UCSD-AML1 (cell line): Measurements from ENCODE around the gene OOSP3.
"Not testable (repeated sequence)": the region's sequence is repeated elsewhere in the genome, so short reads cannot be mapped to it uniquely, and the experiment has no call there.

Source experiments
- DNase-seq: peaks from one replicate; lab custom pipeline; 2025; ENCODE audit not compliant: unreplicated experiment; lab: John Stamatoyannopoulos, UW

OOSP3 gene

DNA sequence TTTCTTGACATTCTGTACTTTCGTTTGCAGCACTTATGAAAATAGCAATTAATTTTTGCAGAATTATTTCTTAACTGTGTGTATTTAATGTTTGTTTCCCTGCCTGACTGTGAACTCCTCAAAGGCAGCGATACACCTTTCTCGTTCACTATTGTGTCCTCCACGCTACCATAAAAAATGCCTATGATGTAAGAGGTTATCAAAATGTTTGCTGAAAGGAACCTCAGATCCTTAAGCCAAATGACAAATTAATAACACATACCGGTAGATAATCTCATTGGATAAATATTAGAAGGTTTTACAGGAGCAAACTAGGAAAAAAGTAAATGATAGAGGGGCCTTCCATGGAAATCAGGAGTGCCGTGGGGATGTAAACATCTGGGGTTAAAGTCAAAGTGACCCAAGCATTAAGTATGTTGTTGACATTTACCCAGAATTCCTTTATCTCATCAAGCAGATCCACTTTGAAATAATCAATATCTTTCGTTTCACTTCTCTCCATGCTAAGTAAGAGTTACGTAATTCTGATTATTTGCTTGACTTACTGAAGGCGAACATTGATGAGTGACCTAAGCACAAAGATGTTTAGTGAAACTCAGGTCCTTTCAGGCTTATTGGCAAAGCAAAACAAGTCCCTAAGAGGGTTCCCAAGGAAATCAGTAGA, 2.6 kb upstream of the OOSP3 start:
- no peak for DNase-seq

DNA sequence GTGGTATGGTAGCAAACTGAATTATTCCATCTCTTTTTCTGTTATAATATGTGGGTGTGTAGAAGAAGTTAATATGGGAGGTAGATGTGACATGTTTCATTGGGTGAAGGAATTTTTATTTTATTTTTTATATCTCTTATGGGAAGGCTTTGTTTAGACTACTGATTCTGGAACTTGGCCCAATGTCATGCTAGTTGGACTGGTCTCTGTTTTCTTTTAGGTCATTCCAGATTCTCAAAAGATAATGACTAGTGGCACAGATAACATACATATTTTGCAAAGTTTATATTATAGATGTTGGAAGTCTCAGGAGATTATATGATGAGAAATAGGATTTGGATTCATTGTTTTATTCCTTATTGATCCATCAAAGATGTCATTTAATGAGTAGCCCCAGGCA, 1.3 kb upstream of the OOSP3 start:
- DNase-seq: no peak

DNA sequence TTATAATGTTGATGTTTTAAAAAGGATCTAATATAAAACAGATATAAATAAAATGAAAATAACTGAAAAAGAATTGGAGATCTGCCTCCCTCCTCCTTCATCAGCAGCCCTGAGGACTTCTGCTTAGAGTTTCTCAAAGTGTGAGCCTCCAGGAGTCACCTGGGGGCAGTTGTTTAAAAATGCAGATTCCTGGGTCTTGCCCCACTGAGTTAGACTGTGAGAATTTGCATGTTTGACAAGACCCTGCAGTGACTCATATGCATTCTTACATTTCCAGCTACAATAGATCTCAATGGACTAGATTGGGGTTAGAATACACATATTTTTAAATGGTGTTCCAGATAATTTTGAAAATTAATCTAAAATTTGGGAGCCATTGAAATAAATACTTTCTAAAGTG, 798 bp upstream of the OOSP3 start:
- DNase-seq: no peak

DNA sequence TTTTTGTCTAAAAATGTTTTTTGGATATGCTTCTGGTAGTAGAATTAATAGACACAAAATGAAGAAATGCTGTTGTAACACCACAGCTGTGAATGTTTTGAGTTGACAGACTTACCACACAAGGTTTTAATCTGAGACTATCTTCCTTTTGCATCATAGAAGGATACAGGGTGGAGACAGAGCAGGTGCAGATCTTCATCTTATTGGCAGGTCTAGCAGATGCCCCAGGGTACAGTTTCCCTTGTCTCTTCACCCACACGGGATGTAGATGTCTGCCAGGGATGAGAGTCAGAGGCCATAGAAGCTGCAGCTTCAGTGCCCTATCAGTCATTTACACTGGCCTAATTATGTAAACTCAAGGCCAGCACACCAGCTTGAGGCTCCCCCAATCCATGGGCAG, 985 bp downstream of the OOSP3 start:
- DNase-seq: no peak

DNA sequence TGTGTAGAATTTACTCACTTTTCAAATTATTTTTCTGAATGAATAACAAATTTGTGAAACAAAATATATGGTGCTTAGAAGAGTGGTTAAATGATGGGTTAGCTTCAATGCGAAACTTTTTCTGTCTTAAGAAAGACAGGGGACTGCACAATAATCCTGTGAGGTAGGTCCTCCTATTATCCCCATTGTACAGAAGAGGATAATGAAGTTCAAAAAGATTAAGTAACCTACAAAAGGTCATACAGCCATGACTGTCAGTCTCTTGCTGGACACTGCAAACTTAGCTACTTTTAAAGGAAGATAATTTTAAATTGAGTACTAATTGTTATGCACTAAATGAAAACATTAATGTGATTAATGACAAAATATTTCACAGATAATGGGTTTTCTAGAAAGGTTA, 5.0 kb downstream of the OOSP3 start:
- DNase-seq: no peak

DNA sequence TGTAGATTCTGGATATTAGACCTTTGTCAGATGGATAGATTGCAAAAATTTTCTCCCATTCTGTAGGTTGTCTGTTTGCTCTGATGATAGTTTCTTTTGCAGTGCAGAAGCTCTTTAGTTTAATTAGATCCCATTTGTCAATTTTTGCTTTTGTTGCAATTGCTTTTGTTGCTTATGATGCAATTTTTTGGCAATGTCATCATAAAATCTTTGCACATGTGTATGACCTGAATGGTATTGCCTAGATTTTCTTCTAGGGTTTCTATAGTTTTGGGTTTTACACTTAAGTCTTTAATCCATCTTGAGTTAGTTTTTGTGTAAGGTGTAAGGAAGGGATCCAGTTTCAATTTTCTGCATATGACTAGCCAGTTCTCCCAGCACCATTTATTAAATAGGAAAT, 8.6 kb downstream of the OOSP3 start:
- DNase-seq: not testable (repeated sequence)

DNA sequence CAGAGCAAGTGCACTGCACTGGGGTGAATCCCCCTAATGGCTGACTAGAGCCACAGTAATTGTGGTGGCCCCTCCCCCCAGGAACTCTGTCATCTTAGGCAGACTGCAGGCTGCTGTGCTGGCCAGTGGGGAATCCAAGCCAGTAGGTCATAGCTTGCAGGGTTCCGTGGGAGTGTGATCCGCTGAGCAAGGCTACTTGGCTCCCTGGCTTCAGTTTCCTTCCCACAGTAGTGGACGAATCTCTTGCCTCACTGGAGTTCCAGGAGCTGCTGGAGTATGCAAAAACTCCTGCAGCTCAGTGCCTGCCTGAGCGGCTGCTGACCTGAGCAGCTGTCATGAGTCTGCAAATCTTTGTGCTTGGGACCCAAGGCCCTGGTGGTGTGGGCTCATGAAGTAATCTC, 13.2 kb downstream of the OOSP3 start:
- no peak for DNase-seq

DNA sequence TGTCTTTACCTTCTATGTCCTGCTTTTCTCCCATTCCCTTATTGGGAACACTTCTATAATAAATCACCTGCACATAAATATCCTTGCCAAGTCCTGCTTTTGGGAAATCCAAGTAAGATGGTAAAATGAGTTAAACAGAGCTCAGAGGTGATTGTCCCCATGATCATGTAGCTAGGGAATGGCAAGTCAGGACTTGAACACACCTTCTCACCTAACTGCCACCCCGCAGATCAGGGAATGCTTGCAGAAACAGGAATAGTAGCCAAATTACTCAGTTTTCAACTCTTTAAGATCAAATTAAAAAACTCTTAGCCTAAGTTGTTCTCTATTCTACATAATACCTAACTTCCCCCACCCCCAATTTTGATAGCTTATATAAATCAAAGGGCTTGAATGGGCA, 16.0 kb downstream of the OOSP3 start:
- DNase-seq: no peak

DNA sequence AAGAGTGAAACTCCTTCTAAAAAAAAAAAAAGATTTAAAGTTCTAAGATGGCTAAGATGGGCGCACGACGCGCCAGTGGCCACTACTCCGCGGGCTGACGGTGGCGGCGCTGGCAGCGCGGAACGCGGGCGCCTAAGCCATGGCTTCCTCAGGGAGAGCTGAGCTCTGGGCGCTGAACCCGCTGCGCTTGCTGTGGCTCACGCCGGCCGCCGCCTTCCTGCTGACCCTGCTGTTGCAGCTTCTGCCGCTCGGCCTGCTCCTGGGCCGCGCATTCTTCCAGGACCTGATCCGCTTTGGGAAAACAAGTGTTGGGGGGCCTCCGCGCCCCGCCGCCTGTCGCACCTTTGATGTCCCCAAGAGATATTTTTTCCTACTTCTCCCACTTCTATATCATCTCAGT, 19.5 kb downstream of the OOSP3 start:
- DNase-seq: no peak

DNA sequence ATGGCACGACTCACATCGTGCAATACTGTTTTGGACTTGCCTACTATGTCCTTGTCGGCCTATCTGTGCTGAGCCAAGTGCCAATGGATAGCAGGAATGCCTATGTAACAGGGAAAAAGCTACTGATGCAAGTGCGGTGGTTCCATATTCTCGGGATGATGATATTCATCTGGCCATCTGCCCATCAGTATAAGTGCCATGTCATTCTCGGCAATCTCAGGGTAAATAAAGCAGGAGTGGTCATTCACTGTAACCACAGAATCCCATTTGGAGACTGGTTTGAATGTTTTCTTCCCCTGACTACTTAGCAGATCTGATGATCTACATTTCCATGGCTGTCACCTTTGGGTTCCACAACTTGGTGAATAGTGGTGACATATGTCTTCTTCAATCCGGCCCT, 20.1 kb downstream of the OOSP3 start:
- no peak for DNase-seq

DNA sequence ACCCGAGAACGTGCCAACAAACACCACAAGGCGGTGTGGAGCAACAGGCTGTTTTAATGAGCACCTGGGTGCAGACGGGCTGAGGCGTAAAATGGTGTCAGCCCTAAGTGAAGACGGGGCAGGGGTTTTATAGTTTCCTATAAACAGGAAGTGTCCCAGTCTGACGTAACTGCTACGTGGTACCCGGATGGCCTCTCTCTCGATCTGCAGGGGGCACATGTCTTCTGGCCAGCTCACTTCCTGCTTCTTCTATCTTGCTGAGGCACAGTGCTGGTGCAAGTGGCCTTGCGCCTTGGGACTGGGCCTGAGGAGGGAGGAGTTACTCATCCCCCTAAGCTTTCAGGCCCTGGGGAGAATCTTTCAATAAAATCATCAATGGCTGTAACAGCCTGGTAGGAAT, 20.9 kb downstream of the OOSP3 start:
- no peak for DNase-seq

DNA sequence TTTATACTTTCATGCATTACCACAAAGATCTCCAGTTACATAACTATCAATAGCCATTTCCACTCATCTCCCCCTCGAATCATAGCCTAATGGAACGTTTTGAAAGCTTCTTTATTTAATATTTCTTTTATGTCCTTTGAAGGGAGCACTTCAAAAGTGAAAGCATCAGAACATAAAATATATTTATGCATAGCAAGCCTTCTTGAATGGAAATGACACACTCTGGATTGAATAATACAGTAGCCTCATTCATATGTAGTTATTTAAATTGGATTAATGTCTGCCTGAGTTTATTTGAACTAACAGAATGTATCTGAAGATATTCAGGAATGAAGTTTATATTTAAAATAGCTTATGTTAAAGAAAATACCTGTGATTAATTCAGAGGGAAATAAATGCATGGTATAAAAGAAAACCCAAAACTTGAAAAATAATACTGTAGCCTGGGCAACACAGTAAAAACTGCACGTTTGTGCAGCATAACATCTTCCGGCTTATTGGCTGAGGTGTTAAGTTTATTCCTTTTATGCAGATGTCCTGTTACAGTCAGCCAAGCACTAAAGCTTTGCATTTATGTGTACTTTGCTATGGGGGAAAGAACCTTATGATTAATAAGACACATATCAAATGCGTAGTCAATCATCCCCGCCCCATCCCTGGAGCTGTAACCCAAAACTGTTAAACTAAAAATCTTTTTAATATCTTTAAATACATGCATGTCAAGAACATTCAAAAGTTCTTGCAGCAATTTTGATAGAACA, 22.0 kb downstream of the OOSP3 start:
- DNase-seq: no peak

DNA sequence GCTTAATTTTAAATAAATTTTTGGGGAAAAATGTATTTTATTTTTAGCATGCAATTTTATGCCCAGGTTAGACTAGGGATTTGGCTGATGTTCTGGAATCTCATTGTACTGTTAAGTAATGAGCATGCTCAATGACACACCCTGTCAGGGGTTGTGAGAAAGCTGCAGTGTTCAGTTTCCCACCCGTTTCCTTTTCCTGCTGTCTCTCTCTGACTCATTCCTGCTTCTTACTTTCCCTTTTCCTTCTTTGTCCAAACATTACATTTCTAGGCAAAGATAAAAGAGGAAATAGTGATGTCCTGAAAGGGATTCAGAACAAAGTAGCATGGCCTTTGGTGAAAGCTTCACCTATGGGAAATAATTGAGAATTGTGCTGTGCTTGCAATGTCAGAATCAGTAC, 22.7 kb downstream of the OOSP3 start:
- DNase-seq: no peak

DNA sequence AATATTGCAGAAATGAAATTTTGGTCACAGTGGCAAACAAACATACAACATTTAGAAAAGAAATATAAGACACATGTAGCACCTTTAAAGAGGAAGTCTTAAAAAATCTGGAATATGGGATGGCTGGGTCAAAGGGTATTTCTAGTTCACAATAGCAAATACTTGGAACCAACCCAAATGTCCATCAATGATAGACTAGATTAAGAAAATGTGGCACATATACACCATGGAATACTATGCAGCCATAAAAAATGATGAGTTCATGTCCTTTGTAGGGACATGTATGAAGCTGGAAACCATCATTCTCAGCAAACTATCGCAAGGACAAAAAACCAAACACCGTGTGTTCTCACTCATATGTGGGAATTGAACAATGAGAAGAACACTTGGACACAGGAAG, 25.0 kb downstream of the OOSP3 start:
- DNase-seq: not testable (repeated sequence)

DNA sequence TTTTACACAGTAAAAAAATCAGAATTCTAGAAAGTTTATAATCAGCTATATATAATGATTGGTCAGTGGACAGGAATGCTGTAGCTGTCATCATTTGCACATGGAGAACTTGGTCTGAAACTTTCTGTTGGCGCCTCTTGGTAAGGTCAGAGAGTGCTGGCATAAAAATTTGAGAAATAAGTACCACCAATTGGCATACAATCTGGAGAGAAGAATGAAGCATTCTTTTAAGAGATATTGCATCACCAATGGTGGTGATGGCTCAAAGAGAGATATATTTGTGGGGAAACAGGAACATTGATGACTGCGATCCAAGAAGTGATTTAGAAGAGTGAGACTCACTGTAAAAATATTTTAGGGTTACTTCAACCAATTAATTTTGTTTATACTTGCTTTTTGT, 39.9 kb downstream of the OOSP3 start:
- no peak for DNase-seq

DNA sequence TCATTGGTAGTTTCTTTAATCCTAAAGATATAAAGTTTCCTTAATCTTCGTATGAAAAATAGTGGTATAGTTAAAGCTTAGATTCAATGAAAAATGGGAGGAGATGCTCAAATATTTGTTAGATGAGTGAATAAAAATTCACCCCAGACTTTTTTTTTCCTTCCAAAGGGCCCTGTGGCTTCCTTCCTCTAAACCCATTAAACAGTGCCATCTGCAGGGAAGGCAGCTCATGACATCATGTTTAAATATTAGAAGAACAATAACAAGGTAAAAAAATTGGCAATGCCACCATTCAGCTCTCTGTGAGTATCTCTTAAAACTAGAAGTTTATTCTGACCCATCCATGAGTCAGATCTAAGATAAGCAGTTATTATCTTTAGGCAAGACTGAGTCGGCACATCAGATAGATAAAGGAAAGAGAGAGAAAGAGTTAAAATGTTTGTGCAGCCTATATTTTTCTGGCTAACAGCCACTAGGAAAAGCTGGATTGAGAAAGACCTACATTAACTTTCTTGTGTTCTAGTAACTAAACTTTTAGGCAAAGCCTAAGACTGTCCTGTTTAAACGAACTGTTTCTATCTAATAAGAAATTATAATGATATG, 40.5 kb downstream of the OOSP3 start:
- no peak for DNase-seq

DNA sequence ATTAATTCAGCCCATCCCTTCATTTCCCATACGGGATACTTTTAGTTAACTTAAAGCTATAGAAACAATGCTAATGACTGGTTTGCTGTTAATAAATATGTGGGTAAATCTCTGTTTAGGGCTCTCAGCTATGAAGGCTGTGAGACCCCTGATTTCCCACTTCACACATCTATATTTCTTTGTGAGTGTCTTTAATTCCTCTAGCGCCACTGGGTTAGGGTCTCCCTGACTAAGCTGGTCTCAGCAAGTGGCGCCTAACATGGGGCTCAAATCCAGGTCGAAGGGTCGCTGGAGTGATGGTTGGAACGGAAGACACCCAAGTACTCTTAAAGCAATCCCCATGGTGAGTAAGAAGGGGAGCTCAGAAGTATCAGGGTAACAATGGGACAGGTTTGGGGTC, 45.2 kb downstream of the OOSP3 start:
- no peak for DNase-seq

DNA sequence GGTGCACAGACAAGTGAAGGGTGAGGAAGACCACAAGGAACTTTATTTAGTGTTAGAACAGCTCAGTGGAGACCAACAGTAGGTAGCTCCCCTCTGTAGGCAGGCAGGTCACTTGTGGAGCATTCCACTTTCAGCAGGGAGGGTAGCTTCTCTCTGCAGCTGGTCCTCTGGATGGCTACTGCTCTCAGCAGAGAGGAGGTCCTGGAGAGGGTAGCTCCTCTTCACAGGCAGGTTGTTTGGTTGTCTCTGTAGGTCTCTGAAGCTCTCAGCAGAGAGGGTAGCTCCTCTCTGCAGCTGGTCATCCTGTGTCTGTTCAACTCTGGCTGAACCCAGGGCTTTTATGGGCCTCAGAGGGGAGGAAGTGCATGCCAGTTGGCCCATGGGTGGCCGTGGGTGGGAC, 53.1 kb downstream of the OOSP3 start:
- no peak for DNase-seq

DNA sequence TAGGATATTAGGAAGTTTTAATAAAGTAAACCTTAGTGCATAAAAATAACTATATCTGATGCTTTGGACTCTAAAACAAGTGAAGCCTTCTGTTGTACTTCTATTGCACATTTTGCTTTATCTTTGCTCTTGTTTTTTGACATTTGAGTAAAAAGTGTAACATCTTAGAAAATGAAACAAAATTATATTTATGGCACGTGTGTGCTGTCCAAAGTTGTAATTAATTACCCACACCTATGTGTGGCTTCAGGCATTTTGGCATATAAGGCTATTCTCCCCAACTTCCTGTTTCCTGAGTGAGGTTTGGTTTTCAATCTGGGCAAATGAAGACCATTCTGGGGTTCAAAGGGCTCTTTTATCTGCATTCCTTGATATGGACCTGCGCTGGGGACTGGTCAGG, 59.5 kb downstream of the OOSP3 start, which contains the start of gene OOSP1:
TSS of gene OOSP1 (plus strand) at position 301 of the 400 bp plus-strand sequence. CDS start at position 324, 23 bp downstream.
- no peak for DNase-seq

DNA sequence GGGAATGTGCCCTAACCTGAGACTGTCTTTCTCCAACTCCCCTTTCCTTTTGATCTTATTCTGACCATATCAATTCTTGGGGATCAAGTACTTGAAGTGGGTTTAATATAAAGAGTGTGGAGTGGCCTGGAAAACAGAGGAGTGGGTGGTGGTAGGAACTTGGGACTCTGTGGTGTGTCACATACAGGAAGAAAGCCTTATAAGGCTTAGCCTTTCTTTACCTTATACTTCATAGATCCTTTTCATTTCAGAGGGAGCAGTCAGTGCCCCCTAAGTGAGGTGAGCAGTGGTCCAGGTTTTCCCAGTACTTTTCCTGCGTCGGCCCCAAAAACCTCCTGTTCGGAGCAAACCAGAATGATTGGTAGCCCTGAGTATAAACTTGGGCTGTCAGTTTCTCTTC, 60.1 kb downstream of the OOSP3 start:
- DNase-seq: no peak

DNA sequence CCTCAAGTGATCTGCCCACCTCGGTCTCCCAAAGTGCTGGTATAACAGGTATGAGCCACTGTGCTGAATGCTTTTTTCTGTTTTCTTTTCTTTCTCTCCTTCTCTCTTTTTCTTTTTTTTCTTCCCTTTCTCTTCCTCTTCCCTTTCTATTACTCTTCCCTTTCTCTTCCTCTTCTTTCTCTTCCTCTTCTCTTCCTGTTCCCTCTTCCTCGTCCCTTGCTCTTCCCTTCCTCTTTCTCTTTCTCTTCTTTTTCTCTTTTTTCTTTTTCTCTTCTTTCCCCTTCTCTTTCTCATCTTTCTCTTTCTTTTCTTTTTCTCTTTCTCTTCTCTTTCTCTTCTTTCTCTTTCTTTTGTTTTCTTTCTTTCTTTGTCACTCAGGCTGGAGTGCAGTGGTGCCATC, 60.9 kb downstream of the OOSP3 start:
- DNase-seq: no peak

DNA sequence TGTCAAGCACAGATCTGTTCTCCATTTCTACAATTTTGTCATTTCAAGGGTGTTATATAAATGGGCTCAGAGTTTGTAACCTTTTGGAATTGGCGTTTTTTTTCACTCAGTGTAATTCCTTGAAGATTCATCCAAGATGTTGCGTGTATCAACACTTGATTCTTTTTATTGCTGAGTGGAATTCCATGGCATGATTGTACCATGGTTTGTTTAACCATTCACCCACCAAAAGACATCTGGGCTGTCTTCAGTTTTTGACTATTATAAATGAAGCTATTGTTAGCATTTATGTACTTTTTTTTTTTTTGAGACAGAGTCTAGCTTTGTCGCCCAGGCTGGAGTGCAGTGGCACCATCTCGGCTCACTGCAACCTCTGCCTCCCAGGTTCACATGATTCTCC, 62.5 kb downstream of the OOSP3 start:
- no peak for DNase-seq
